Neural progenitor cell (in vitro differentiated cells): Measurements from ENCODE around the gene HOOK2. TPM values are rescaled to one million over a fixed set of nuclear protein-coding genes. Genes with fewer than 3 reads are reported as not detected.

Experiments
- DNase-seq: peaks from one replicate; pipeline ENCODE4 v3.0.0-alpha.2; 2016; ENCODE audit warnings: low spot score
- H2AFZ ChIP-seq: fragments of 200-600 bp; sonication (generic); replicated peaks from 2 replicates; pipeline ENCODE4 v1.6.1; 2016; ENCODE audit warnings: antibody characterized with exemption
- H3F3A ChIP-seq: fragments of 200-600 bp; sonication (generic); 2 replicates; pipeline ENCODE4 v1.6.1; 2016; ENCODE audit warnings: antibody characterized with exemption, low read depth
- H3K27ac ChIP-seq: fragments of 200-600 bp; sonication (generic); 2 replicates; pipeline ENCODE4 v1.5.1; 2016; ENCODE audit warnings: mild to moderate bottlenecking
- H3K27me3 ChIP-seq: fragments of 200-600 bp; sonication (generic); 2 replicates; pipeline ENCODE4 v1.6.1; 2016; ENCODE audit warnings: mild to moderate bottlenecking, moderate library complexity
- H3K36me3 ChIP-seq: fragments of 200-600 bp; sonication (generic); 2 replicates; pipeline ENCODE4 v1.5.1; 2016
- H3K4me1 ChIP-seq: fragments of 200-600 bp; sonication (generic); 2 replicates; pipeline ENCODE4 v1.6.1; 2016; ENCODE audit warnings: mixed run types
- H3K4me2 ChIP-seq: fragments of 200-600 bp; sonication (generic); 2 replicates; pipeline ENCODE4 v1.6.1; 2016
- H3K4me3 ChIP-seq: fragments of 200-600 bp; sonication (generic); 2 replicates; pipeline ENCODE4 v1.5.1; 2016
- H3K79me2 ChIP-seq: fragments of 200-600 bp; sonication (generic); 2 replicates; pipeline ENCODE4 v1.6.1; 2016; ENCODE audit warnings: low read depth
- H3K9ac ChIP-seq: fragments of 200-600 bp; sonication (generic); 2 replicates; pipeline ENCODE4 v1.6.1; 2016
- H3K9me3 ChIP-seq: fragments of 200-600 bp; sonication (generic); 2 replicates; pipeline ENCODE4 v1.5.1; 2016; ENCODE audit warnings: low read depth
- H4K20me1 ChIP-seq: fragments of 200-600 bp; sonication (generic); 2 replicates; pipeline ENCODE4 v1.6.1; 2016; ENCODE audit warnings: low read depth
- H3K27ac Mint-ChIP-seq: 3 replicates; pipeline ENCODE4 v1.8.0; 2021; ENCODE audit warnings: mixed read lengths
- H3K27me3 Mint-ChIP-seq: 2 replicates; pipeline ENCODE4 v1.8.0; 2022; ENCODE audit warnings: low read depth, mild to moderate bottlenecking, inconsistent platforms, moderate library complexity, mixed read lengths; ENCODE audit not compliant: insufficient read depth
- H3K36me3 Mint-ChIP-seq: 3 replicates; pipeline ENCODE4 v1.8.0; 2021; ENCODE audit warnings: mixed read lengths
- H3K4me1 Mint-ChIP-seq: 3 replicates; pipeline ENCODE4 v1.8.0; 2021; ENCODE audit warnings: mixed read lengths
- H3K4me3 Mint-ChIP-seq: 3 replicates; pipeline ENCODE4 v1.8.0; 2021; ENCODE audit warnings: mild to moderate bottlenecking, moderate library complexity, mixed read lengths
- H3K9me3 Mint-ChIP-seq: 3 replicates; pipeline ENCODE4 v1.8.0; 2020; ENCODE audit warnings: mixed read lengths
- EZH2 ChIP-seq: fragments of 200-600 bp; sonication (generic); IDR thresholded peaks from 2 replicates; pipeline ENCODE4 v1.6.1; 2017; ENCODE audit warnings: antibody characterized with exemption, mild to moderate bottlenecking, moderate library complexity
- EZH2phosphoT487 ChIP-seq: fragments of 200-600 bp; sonication (generic); IDR thresholded peaks from 2 replicates; pipeline ENCODE4 v1.6.1; 2017; ENCODE audit warnings: antibody characterized with exemption
- total RNA-seq: library from RNA; depleted of rRNA; stranded (reverse); fragments of >200 nt; gene quantifications from 2 replicates; pipeline ENCODE4 v1.2.3, GENCODE V29; 2015; ENCODE audit warnings: low replicate concordance
- TF ChIP-seq, protein P1 (sequence below): fragments of 200-600 bp; sonication (generic); IDR thresholded peaks from 2 replicates; pipeline ENCODE4 v1.5.1; 2017; ENCODE audit warnings: antibody characterized with exemption, mild to moderate bottlenecking

The HOOK2 gene
- total RNA-seq, 1 donor from 2014 or later = 14.3 TPM

DNA sequence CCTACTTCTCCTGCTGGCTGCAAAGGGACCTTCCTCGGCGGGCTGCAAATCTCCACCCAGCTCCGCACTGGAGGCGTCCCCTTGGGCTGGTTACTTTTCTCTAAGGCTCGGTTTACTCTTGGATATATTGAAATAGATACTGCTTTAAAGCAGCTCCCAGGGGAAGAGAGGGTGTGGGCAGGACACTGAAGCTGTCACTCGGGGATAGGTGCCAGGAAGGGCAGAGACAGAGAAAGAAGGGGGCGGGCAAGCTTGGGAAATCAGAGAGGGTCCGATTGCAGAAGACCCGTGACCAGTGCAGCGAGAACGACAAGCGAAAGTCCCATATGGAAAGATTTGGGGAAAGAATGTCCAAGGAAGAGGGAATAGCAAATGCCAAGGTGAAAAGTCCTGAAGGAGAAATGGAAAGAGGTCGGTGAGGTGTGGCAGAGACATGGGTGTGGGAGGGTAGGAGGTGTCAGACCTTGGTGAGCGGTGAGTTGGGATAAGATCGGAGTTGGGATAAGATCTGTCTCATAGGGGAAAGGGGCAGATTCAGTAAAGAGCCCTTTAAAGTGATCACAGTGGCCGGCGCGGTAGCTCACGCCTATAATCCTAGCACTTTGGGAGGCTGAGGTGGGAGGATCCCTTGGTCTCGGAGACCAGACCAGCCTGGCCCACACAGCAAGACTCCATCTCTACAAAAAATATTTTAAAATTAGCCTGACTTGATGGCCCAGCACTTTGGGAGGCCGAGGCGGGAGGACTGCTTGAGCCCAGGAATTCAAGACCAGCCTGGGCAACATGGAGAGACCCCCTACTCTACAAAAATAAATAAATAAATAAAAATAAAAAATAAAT, 27.1 kb upstream of the HOOK2 start:
- DNase-seq = no peak
- peaks cover 35% of the 10 kb centered on the region for H3K79me2 ChIP-seq
- H3K4me3 ChIP-seq = peak overlapping the region; percentile 83
- H3K36me3 ChIP-seq = no peaks in the 10 kb centered on the region
- TF ChIP-seq, protein P1, sequence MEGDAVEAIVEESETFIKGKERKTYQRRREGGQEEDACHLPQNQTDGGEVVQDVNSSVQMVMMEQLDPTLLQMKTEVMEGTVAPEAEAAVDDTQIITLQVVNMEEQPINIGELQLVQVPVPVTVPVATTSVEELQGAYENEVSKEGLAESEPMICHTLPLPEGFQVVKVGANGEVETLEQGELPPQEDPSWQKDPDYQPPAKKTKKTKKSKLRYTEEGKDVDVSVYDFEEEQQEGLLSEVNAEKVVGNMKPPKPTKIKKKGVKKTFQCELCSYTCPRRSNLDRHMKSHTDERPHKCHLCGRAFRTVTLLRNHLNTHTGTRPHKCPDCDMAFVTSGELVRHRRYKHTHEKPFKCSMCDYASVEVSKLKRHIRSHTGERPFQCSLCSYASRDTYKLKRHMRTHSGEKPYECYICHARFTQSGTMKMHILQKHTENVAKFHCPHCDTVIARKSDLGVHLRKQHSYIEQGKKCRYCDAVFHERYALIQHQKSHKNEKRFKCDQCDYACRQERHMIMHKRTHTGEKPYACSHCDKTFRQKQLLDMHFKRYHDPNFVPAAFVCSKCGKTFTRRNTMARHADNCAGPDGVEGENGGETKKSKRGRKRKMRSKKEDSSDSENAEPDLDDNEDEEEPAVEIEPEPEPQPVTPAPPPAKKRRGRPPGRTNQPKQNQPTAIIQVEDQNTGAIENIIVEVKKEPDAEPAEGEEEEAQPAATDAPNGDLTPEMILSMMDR = no peak
- TF ChIP-seq EZH2phosphoT487 = no peak
- H4K20me1 ChIP-seq = peaks cover 12% of the 10 kb centered on the region
- Mint-ChIP-seq H3K36me3 (peaks cover 3% of the 10 kb centered on the region), H3K27ac (no peak overlapping the region), H3K9me3 (no peaks in the 10 kb centered on the region), H3K4me1 (peaks cover 28% of the 10 kb centered on the region), H3K27me3 (peaks cover 6% of the 10 kb centered on the region), H3K4me3 (peak overlapping the region; percentile 94)
- H3K4me2 ChIP-seq = peak overlapping the region; percentile 95
- H3K9me3 ChIP-seq = no peaks in the 10 kb centered on the region
- H2AFZ ChIP-seq = peak overlapping the region; percentile 83
- no peak overlapping the region for H3K27ac ChIP-seq
- H3K4me1 ChIP-seq = peaks cover 10% of the 10 kb centered on the region
- H3F3A ChIP-seq = peaks cover 31% of the 10 kb centered on the region
- no peak overlapping the region for H3K9ac ChIP-seq
- peaks cover 12% of the 10 kb centered on the region for H3K27me3 ChIP-seq

DNA sequence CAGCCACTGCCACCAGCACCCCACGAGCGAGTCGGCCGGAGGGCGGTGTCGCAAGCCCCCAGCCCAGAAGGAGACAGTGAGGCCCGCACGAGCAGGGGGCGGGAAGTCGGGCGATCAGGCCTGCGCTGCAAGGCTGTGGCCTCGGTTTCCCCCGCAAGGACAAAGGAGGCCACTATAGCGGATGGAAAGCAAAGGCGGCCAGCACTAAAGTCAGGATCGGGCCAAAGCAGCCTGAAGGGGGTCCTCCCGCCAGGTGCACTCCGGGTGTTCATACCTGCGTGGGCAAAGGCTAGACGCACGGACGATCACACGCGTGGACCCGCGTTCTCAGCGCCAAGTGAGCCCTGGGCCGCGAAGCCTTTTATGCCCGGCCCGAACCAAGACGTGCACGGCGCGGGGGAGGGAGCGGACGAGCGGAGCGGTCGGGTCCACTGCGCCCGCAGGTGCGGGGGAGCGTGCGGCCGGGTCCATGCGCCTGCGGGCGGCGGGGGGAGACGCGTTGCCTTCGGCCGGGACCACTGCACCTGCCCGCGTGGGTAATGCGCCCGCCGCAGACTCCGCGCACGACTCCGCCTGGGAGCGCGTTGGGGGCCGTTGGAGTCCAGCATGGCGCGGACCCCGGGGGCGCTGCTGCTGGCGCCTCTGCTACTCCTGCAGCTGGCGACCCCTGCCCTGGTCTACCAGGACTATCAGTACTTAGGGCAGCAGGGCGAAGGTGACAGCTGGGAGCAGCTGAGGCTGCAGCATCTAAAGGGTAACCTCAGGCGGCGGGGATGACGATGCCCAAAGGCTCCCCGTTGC, 26.3 kb upstream of the HOOK2 start, which contains the start of the genes PRDX2 and THSD8:
Gene PRDX2, minus strand, starts transcription at position 335 of the 801 bp plus-strand sequence. CDS start 539 bp downstream, outside the sequence.
Gene THSD8, plus strand, starts transcription at position 604 of the 801 bp plus-strand sequence. Its CDS starts 3 bp downstream, at position 607.
- H3K27ac ChIP-seq = no peak within 1 kb of the TSS
- peak within 1 kb of the TSS; percentile 83 for H3K4me3 ChIP-seq
- peaks cover 3% of the 10 kb centered on the region for H3K36me3 Mint-ChIP-seq
- peaks cover 26% of the 10 kb centered on the region for H3K79me2 ChIP-seq
- H3K9ac ChIP-seq = peak within 1 kb of the TSS; percentile 81
- H3K4me1 Mint-ChIP-seq = peaks cover 20% of the 10 kb centered on the region
- peak within 1 kb of the TSS; percentile 95 for H3K4me2 ChIP-seq
- H3K36me3 ChIP-seq = no peaks in the 10 kb centered on the region
- DNase-seq = peak; percentile 93
- peaks cover 12% of the 10 kb centered on the region for H3K27me3 ChIP-seq
- peak within 1 kb of the TSS; percentile 94 for H3K4me3 Mint-ChIP-seq
- H3K27me3 Mint-ChIP-seq = peaks cover 6% of the 10 kb centered on the region
- TF ChIP-seq, protein P1 = no peak
- TF ChIP-seq EZH2phosphoT487 (no peak), EZH2 (no peak)
- peaks cover 16% of the 10 kb centered on the region for H4K20me1 ChIP-seq
- H3K9me3 Mint-ChIP-seq = no peaks in the 10 kb centered on the region
- no peak within 1 kb of the TSS for H3K27ac Mint-ChIP-seq
- H3F3A ChIP-seq = peaks cover 39% of the 10 kb centered on the region
- peaks cover 5% of the 10 kb centered on the region for H3K4me1 ChIP-seq
- peak within 1 kb of the TSS; percentile 83 for H2AFZ ChIP-seq
- H3K9me3 ChIP-seq = no peaks in the 10 kb centered on the region

DNA sequence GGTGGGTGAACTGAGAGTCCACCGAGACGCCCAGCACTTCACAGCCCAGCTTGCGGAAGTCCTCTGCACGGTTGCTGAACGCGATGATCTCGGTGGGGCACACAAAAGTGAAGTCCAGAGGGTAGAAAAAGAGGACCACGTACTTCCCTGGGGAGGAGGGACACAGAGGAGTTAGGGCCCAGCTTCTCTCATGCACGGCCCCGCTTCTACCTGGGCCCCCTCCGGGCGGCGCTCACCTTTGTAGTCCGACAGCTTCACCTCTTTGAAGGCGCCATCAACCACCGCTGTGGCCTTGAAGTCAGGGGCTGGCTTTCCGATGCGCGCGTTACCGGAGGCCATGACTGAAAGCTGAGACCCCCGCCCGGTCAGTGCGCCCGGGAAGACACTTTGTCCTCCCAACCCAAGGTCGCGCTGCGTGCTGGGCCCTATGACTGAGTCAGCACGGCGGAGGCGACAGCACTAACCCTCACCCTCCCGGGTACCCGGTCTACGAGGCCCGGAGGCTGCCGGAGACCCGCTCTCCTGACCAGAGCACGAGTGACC, 25.6 kb upstream of the HOOK2 start:
- peaks cover 44% of the 10 kb centered on the region for H3F3A ChIP-seq
- Mint-ChIP-seq H3K27me3 (peaks cover 3% of the 10 kb centered on the region), H3K36me3 (peaks cover 7% of the 10 kb centered on the region), H3K4me3 (peak overlapping the region; percentile 94), H3K4me1 (peaks cover 21% of the 10 kb centered on the region), H3K9me3 (no peaks in the 10 kb centered on the region), H3K27ac (no peak overlapping the region)
- H3K36me3 ChIP-seq = no peaks in the 10 kb centered on the region
- peaks cover 12% of the 10 kb centered on the region for H3K27me3 ChIP-seq
- peak overlapping the region; percentile 95 for H3K4me2 ChIP-seq
- H4K20me1 ChIP-seq = peaks cover 19% of the 10 kb centered on the region
- peaks cover 25% of the 10 kb centered on the region for H3K79me2 ChIP-seq
- peak overlapping the region; percentile 83 for H3K4me3 ChIP-seq
- H2AFZ ChIP-seq = peak overlapping the region; percentile 83
- TF ChIP-seq EZH2phosphoT487 (no peak), EZH2 (no peak)
- TF ChIP-seq, protein P1 = no peak
- H3K4me1 ChIP-seq = peaks cover 9% of the 10 kb centered on the region
- H3K9ac ChIP-seq = peak overlapping the region; percentile 81
- DNase-seq = peak; percentile 70
- no peaks in the 10 kb centered on the region for H3K9me3 ChIP-seq
- no peak overlapping the region for H3K27ac ChIP-seq
